ACHN (cell line): ENCODE results near the gene ZNF468.
"Not testable (repeated sequence)": the region's sequence is repeated elsewhere in the genome, so short reads cannot be mapped to it uniquely, and the experiment has no call there.

ENCODE experiments used
- DNase-seq: peaks from one replicate; pipeline ENCODE4 v3.0.0-alpha.2; 2015
- in situ Hi-C: cut with HindIII; loops from 2 replicates; pipeline ENCODE4 v1.10.0; 2017; ENCODE audit warnings: low sequenced_read_pairs, low pct_ligation_motif_present, low pct_unique_long_range_greater_than_20kb

Gene ZNF468

GRCh38 chr19:52834289-52834688, 23.1 kb downstream of the ZNF468 start:
- in situ Hi-C loops, DNase-seq: not testable (repeated sequence)

GRCh38 chr19:52833541-52833940, 23.9 kb downstream of the ZNF468 start:
- in situ Hi-C loops = not testable (repeated sequence)

GRCh38 chr19:52829866-52830265, 27.6 kb downstream of the ZNF468 start:
- DNase-seq, in situ Hi-C loops: not testable (repeated sequence)

More at GRCh38 chr19:52833541-52833940, 23.9 kb downstream of the ZNF468 start:
- DNase-seq = not testable (repeated sequence)

- in situ Hi-C loops = no loop called here
- no peak for DNase-seq
Measured at GRCh38 chr19:52825765-52826164, 31.7 kb downstream of the ZNF468 start.

- DNase-seq = no peak
- in situ Hi-C loops = no loop called here
Measured at GRCh38 chr19:52823676-52824075, 33.7 kb downstream of the ZNF468 start.

- DNase-seq, in situ Hi-C loops: not testable (repeated sequence)
Measured at GRCh38 chr19:52821204-52821960, 36.0 kb downstream of the ZNF468 start, which contains the start of gene ZNF28. Gene ZNF28 (minus strand): TSS chr19:52821633. CDS start chr19:52817958, 3,675 bp downstream.

- in situ Hi-C loops, DNase-seq: not testable (repeated sequence)
Measured at GRCh38 chr19:52820472-52821203, 36.8 kb downstream of the ZNF468 start.

GRCh38 chr19:52809801-52810200, 47.6 kb downstream of the ZNF468 start:
- DNase-seq = no peak
- in situ Hi-C loops = no loop called here

GRCh38 chr19:52799950-52800640, 57.3 kb downstream of the ZNF468 start:
- in situ Hi-C loops, DNase-seq: not testable (repeated sequence)

GRCh38 chr19:52789440-52789839, 68.0 kb downstream of the ZNF468 start:
- in situ Hi-C loops = no loop called here
- DNase-seq = no peak
